GM21737 (cell line): ENCODE data around the gene PDCD1.
"Not testable (repeated sequence)": the region's sequence is repeated elsewhere in the genome, so short reads cannot be mapped to it uniquely, and the experiment has no call there.

ENCODE experiments used
- ATAC-seq: cut with Tn5 transposase; IDR thresholded peaks from one replicate; pipeline ENCODE4 v1.9.1; 2021; ENCODE audit warnings: mild to moderate bottlenecking, moderate library complexity; ENCODE audit not compliant: unreplicated experiment

PDCD1 gene

DNA sequence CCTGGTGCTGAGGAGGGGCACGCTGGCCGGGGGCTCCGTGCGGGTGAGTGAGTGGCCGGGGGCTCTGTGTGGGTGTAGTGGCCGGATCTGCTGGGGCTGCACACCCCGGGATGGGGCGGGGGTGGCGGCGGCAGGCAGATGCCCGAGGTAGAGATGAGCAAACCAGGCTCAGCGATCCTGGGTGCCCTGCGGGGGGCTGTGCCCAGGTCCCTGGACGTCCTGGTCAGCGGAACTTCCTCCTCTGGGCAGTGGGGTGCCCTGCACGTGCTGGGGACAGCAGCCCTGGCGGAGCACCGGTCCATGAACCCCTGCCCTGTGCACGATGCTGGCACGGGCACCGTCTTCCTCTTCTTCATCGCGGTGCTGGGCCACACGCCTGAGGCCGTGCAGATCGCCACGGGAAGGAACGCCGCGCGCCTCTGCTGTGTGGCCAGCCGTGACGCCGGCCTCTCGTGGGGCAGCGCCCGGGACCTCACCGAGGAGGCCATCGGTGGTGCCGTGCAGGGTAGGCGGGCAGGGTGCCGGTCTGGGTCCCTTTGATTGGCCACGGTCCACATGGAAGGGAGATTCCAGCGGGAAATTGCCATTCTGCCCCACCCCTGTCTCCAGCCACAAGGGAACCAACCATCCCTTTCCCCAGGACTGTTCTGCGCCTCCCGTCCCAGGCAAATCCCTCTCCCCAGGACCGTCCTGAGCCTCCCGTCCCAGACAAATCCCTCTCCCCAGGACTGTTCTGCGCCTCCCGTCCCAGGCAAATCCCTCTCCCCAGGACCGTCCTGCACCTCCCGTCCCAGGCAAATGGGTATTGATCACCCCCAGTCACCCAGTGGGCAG, 43.8 kb downstream of the PDCD1 start:
- ATAC-seq = no peak

- no peak for ATAC-seq
Observed at GRCh38 chr2:241814393-241814642, 44.4 kb downstream of the PDCD1 start.

DNA sequence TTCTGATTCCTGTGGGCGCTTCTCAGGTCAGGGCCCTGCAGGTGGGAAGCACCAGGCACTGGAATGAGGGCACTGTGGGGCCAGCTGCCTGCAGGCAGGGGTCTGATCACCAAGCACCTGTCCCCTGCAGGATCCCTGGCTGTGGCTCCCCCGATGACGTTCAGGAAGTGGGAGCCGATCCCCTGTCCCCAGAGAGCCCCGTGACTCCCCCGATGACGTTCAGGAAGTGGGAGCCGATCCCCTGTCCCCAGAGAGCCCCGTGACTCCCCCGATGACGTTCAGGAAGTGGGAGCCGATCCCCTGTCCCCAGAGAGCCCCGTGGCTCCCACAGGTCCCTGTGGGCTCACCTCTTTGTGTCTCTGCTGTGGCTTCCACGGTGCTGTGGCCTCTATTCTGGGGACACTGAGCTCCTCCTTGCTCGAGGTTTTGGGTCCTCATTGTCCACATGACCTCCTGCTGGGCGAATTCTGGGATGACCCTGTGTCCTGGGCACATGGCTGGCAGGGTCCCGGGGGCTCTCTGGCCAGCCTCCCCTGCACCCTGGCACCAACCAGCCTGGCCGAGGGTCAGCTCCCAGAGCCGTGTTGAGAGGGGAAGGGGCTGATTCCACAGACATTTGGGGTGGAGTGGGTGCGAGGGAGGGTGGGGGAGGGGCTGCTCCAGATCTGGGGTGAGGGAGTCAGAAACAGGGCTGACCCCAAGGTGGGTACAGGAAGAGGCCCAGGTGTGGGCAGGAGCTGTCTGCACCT, 44.9 kb downstream of the PDCD1 start:
- no peak for ATAC-seq

DNA sequence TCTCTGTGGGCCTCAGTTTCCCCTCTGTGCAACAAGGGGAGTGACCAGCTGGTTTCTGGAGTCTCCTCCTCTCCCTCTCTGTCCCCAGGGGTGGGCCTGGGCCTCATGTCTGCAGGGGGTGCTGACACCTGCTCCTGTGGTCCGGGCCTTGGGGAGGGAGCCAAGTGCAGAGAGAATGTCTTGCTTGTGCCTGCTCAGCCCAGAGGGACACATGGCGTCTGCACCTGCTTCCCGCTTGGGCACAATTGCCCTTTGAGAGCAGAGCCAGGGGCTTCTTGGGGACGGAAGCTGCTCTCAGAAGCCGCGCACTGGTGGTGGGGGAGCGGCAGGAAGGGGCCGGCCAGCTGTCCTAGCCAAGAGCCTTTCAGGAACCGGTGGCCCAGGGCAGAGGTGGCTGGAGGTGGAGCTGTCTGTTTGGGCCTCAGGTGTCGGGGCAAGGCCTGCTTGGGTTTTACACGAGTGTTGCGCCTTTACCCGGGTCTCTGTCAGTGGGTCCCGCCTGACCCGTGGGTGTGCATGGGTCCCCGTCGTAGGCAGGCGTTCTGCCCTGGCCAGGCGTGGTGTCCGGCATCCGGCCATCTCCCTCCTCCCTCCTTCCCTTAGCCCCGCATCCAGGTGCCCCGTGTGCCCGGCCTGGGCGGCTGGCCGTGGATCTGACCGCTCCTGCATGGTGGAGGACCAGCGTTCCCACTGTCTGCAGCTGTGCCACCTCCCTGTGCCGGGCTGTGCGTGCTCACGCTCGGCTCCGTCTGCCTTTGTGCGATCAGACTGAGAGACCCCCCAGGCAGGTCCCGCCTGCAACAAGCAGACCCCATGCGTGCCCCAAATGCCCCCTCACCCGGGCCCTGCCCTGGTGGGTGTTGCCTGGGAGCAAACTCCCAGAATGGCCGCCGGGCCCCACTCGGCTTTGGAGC, 45.7 kb downstream of the PDCD1 start:
- no peak for ATAC-seq

DNA sequence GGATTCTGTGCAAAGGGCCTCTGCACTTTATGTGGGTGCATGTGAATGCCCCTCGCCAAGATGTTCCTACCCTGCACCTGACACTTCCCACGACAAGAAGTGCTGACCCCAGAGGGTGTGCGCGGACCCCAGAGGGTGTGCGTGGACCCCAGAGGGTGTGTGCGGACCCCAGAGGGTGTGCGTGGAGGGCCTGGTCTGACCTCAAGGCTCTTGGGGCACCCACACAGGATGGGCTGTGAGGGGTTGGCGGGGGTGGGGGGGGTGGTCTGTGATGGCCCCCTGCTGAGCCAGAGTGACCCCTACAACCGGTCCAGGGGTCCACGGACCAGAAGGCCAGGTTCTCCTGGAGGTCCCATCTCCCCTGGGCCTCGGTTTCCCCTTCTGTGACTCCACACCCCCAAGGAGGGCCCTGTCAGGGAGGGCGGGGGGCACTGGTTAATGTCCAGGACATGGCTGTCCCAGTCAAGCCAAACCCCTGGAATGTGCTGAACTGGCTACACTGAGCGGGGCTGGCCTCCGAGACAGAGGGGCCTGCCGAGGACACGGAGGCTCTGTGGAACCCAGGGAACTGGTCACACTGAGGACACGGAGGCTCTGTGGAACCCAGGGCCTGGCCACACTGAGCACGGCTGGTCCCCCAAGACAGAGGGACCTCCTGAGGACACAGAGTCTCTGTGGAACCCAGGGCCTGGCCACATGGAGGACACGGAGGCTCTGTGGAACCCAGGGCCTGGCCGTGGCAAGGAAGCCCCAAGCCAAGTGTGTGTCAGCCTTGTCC, 46.6 kb downstream of the PDCD1 start:
- ATAC-seq = no peak

DNA sequence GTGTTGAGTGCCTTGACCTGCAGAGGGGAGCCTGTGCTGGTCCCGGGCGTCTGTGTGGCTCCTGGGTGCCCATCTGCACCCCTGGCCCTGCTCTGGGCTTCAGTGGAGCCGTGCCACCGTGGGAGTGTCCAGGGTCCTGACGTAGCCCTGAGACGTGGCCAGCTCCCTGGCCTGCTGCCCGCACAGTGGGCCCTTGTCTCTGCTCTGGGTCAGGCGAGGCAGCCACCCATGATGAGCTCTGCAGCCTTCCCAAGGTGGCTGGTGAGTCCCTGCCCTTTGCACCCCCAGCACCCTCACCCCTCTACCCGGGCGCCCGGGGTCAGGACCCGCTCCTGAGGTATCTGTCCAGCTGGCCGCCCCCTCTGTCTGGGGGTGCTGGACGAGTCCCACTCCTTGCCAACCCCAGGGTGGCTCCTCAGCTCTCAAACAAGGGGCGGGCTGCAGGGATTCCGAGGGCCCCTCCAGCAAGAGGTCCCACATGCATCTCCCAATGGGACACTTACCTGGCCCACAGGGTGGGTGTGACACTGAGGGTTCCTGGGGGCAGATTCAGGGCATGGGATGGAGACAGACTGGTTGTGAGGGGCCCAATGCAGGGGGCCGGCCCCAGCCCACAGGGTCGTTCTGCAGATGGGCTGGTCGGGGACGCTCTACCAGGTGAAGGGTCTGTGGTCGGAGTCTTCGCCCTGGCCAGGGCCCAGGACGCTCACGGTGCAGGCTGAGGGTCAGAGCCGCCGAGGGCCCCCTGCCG, 47.3 kb downstream of the PDCD1 start:
- no peak for ATAC-seq

DNA sequence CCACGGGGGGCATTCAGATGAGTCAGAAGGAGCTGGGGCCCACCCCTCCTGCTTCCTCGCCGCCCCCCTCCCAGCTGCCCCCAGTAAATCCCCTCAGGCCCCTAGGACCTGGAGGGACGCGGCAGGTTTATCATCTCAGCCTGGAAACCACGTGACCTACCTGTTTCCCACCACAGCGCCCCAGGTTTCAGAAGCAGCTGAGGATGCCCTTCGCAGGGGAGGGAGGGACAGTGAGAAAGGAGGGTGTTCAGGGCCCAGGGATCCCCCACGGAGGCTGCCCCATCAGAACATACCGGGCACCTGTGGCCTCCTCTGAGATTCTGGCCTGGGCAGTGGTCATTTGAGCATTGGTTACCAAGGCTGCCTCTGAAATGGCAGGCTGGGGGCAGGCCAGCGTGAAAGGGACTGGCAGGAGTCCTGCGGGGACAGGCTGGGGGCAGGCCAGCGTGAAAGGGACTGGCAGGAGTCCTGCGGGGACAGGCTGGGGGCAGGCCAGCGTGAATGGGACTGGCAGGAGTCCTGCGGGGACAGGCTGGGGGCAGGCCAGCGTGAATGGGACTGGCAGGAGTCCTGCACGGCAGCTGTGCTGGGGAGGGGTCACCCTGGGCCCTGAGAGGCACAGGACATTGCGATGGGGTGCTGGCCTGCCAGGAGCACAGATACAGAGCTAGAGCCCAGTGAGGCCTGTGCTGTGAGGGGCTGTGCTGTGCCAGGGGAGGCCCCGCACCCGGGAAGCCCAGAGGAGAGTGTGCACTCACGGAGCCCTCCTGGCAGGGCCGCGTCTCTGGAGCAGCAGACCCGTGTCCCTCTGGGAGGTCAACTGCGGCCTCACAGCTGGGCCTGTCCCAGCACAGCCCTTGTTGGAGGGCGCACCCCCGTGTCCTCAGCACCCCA, 48.1 kb downstream of the PDCD1 start:
- ATAC-seq = no peak

GRCh38 chr2:241809383-241810306, 49.0 kb downstream of the PDCD1 start:
- ATAC-seq = no peak

DNA sequence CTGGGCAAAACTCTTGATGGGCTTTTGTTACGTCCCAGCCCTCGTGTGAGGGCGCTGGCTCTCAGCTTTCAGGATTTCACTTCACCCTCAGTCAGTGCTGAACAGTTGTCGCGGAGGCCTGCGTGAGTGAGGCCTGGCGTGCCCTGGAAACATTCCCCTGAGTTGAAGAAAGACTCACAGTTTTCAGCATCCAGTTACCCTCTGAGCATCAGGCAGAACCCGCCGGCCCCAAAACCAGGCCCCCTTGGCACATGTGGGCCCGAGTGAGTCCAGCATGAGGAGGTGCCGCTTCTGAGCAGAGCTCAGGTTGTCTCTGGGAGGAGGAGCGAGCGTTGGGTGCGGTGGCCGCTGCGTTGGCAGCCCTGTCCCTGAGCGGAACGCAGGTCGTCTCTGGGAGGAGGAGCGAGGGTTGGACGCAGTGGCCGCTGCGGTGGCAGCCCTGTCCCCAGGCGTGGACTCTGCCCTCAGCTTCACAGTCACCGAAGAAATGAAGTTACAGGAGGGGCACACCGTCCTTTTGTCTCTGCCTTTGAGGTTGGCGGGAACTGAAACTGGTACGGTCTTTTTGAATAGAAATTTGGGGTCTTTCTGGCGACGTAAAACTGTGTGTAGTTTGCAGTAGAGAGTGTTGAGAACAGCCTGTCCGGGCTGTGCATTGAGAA, 49.8 kb downstream of the PDCD1 start, which contains the start of gene NEU4:
NEU4 (plus strand) TSS at position 473 of the 662 bp plus-strand sequence. CDS start 5,292 bp downstream, outside the sequence.
- ATAC-seq = no peak

DNA sequence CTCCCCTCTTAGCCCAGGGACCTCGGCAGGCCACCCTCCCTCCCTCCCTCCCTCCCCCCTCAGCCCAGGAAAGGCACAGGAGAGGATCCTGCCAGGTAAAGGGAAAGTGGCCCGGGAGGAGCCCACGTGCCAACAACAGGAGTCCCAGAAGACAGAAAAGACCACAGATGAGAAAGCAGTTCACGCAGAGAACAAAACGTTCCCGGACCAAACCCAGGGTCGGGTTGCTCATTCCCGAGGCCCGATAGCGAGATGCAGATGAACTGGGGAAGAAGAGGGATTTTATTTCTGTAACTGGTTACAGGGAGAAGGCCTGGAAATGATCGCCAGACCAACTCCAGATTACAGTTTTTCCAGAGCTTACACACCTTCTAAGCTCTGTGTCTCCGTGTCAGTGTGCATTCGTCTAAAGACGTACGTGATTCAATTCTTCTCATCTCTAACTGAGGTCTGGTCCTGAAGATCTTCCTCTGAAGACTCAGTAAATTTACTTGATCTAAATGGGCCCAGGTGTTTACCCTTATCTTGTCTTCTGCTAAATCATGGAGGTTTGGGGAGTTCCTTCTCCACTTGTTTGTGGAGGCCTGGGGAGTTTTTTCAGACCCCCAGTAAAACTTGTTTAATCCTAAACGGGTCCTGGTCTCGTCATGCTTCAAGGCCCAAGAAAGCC, 50.5 kb downstream of the PDCD1 start:
- ATAC-seq = no peak

- not testable (repeated sequence) for ATAC-seq
Observed at GRCh38 chr2:241806217-241806616, 52.5 kb downstream of the PDCD1 start.

DNA sequence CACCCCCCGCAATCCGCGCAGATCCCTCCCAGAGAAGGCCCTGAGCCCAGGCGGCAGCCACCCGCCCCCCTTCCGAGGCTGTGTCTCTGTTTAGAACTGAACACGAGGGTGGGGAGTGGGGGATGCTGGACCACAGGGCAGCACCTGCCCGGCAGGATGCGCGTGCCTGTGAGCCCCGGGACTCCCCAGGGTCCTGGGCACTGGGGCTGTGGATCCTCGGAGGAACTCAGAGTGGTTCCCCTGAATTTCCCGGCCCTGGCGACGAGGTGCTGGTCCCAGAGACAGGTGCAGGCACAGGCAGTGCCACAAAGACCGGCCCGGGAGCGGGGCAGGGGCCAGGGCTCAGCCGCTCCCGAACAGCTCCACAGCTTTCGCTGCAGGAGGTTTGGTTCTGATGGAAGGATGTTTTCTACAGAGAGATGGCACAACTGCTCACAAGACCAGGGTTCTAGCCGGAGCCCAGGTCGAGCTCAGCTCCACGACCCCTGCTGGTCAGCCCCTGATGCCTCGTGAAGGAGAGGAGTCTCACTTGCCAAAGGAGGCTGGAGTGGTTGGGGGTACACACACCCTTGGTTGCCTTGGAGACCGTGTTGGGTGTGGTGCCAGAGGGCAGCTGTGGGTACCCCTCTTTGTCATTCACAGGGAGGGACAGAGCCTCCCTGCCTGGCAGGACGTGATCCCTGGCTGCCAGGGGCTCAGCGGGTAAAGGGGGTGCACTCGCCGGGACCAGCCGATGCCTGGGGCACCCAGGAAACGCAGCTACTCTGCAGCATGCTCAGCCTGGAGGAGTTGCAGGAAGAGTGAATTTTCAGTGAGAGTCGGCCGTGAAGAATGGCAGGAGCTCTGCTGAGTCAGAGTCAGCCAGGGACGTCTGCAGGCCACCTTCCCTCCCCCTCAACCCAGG, 54.1 kb downstream of the PDCD1 start:
- peak; percentile 23 for ATAC-seq

GRCh38 chr2:241803387-241804325, 55.0 kb downstream of the PDCD1 start:
- ATAC-seq = peak; percentile 47
